GM21390 (cell line): ENCODE results near the gene LPAR1.

ENCODE experiments used
- ATAC-seq: cut with Tn5 transposase; IDR thresholded peaks from one replicate; pipeline ENCODE4 v1.9.1; 2021; ENCODE audit not compliant: unreplicated experiment

Gene LPAR1

GRCh38 chr9:111001526-111001925 is 36.7 kb downstream of the LPAR1 start:
- no peak for ATAC-seq

GRCh38 chr9:111000202-111000601 is 38.1 kb downstream of the LPAR1 start:
- no peak for ATAC-seq

- no peak for ATAC-seq
Observed at GRCh38 chr9:110999379-110999778, 38.9 kb downstream of the LPAR1 start.

- ATAC-seq = no peak
Observed at GRCh38 chr9:110997847-110998246, 40.4 kb downstream of the LPAR1 start.

GRCh38 chr9:110996436-110997220 is 41.6 kb downstream of the LPAR1 start:
- no peak for ATAC-seq

- no peak for ATAC-seq
Observed at GRCh38 chr9:110995420-110996340, 42.6 kb downstream of the LPAR1 start.

GRCh38 chr9:110994771-110995241 is 43.5 kb downstream of the LPAR1 start:
- ATAC-seq = no peak

- no peak for ATAC-seq
Observed at GRCh38 chr9:110990481-110990880, 47.8 kb downstream of the LPAR1 start.

GRCh38 chr9:110986529-110986928 is 51.7 kb downstream of the LPAR1 start:
- no peak for ATAC-seq

- ATAC-seq = no peak
Observed at GRCh38 chr9:110984890-110985437, 53.3 kb downstream of the LPAR1 start.

GRCh38 chr9:110980261-110980660 is 58.0 kb downstream of the LPAR1 start:
- no peak for ATAC-seq

- no peak for ATAC-seq
Observed at GRCh38 chr9:110979636-110980035, 58.6 kb downstream of the LPAR1 start.

GRCh38 chr9:110978516-110978915 is 59.8 kb downstream of the LPAR1 start:
- no peak for ATAC-seq

- no peak for ATAC-seq
Observed at GRCh38 chr9:110977259-110977709, 61.0 kb downstream of the LPAR1 start.

- ATAC-seq = no peak
Observed at GRCh38 chr9:110975969-110976368, 62.3 kb downstream of the LPAR1 start.

GRCh38 chr9:110975278-110975677 is 63.0 kb downstream of the LPAR1 start:
- ATAC-seq = no peak

GRCh38 chr9:110971705-110972104 is 66.6 kb downstream of the LPAR1 start:
- no peak for ATAC-seq

- ATAC-seq = no peak
Observed at GRCh38 chr9:110971234-110971633, 67.0 kb downstream of the LPAR1 start.

GRCh38 chr9:110969971-110970386 is 68.3 kb downstream of the LPAR1 start:
- no peak for ATAC-seq

GRCh38 chr9:110968096-110968495 is 70.2 kb downstream of the LPAR1 start:
- no peak for ATAC-seq

- ATAC-seq = no peak
Observed at GRCh38 chr9:110967196-110967595, 71.1 kb downstream of the LPAR1 start.
